HK-2 (cell line): ENCODE data around the gene JMY.

Source experiments
- DNase-seq: peaks from one replicate; pipeline ENCODE4 v3.0.0-alpha.2; 2018; ENCODE audit not compliant: unreplicated experiment

The JMY gene

GRCh38 chr5:79297661-79298060 is 61.7 kb downstream of the JMY start:
- no peak for DNase-seq

DNA sequence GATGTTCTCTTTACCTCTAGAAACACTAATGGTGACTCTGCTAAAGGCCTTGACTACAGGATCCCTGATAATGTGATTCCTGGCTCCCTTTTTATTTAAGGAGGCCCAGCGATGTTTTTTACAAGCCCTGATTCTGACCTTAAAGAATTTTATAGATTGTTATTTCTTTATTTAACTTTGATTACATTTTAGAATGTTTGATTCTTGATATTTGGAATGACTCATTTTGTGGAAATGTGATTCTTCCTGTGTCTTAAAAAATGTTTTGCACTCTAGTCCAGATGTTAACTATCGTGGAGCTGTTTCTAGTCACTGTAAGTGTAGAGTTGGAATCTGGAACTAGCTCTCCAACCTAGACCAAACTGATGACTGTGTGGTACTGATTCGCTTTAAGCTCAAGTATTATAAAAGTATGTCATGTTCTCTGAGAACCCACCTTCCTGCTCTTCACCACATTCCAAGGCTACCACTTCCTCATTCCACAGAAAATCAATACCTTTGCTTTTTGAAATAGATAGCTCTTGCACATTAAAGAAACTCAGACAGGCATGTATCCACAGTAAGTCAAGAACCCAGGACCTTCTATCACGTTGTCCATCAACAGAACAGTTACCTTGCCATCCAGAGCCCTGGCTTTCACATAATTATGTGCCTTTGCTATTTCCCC is 65.2 kb downstream of the JMY start:
- DNase-seq = no peak

DNA sequence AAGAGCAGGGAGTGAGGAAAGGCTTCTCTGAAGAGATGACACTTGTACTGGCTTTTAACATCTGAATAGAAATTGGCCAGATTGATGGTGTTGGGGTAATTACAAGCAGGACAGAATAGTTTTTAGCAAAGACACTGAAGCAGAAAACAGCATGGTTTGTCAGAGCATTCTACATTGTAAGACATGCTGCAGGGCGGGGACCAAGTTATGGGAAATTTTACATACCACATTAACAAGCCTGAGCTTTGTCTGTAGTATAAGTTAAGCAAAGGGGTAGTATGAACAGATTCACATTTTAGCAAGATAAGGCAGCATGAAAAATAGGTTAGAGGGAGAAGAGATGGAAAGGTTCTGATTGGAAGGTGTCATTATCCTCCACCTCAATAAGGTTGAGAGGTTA is 66.5 kb downstream of the JMY start:
- DNase-seq = no peak

- DNase-seq = no peak
Measured at GRCh38 chr5:79305706-79306105, 69.8 kb downstream of the JMY start.

GRCh38 chr5:79318935-79319614 is 83.1 kb downstream of the JMY start:
- peak; percentile 8 for DNase-seq

DNA sequence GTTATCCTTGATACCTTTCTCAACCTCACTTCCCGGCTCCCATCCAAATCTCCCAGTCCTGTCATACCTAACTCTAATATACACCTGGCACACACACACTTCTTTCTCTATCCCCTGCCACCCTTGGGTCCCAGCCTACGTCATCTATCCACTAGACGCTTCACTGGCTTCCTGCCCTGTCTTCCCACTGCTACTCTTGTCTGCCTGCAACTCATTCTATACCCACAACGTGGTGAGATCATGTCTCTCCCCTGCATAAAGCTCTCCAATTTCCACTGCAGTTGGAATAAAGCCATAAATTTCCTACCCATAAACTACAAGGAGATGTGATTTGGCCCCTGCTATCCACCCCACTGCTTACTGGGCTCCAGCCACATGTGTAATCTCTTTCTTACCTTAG is 93.5 kb downstream of the JMY start:
- no peak for DNase-seq

- no peak for DNase-seq
Measured at GRCh38 chr5:79330071-79330470, 94.1 kb downstream of the JMY start.

- DNase-seq = no peak
Measured at GRCh38 chr5:79333852-79334557, 98.1 kb downstream of the JMY start.

GRCh38 chr5:79346420-79346824 is 110.5 kb downstream of the JMY start:
- peak; percentile 2 for DNase-seq

- DNase-seq = no peak
Measured at GRCh38 chr5:79349047-79349446, 113.1 kb downstream of the JMY start.

DNA sequence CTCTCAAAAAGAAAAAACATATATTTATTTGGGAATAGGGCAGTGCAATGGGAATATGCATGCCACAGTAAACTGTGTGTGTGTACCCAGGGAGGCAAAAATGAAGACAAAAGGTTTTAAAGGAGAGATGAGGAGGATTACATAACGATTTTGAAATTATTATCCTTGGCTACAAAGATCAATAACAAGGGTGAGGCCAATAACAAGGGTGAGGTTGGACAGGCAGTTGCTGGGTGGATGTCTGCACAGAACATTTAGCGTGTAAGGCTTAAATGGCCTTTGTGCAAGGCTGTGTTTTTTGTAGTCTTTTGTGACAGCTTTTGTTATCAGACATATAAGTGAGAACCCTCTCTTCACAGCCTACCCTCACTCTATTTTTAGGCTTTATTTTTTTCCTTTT is 114.0 kb downstream of the JMY start:
- DNase-seq = no peak

- no peak for DNase-seq
Measured at GRCh38 chr5:79357398-79357797, 121.5 kb downstream of the JMY start.
